Astrocyte of the hippocampus (primary cell): Measurements from ENCODE around the gene LTA.
A peak's percentile ranks its signal among the peaks of the same experiment; 100 is the strongest.
"Not testable (repeated sequence)": the region's sequence is repeated elsewhere in the genome, so short reads cannot be mapped to it uniquely, and the experiment has no call there.

Experiments
- DNase-seq: peaks from one replicate; pipeline ENCODE4 v3.0.0; 2011; ENCODE audit warnings: low read depth, low spot score

The LTA gene

DNA sequence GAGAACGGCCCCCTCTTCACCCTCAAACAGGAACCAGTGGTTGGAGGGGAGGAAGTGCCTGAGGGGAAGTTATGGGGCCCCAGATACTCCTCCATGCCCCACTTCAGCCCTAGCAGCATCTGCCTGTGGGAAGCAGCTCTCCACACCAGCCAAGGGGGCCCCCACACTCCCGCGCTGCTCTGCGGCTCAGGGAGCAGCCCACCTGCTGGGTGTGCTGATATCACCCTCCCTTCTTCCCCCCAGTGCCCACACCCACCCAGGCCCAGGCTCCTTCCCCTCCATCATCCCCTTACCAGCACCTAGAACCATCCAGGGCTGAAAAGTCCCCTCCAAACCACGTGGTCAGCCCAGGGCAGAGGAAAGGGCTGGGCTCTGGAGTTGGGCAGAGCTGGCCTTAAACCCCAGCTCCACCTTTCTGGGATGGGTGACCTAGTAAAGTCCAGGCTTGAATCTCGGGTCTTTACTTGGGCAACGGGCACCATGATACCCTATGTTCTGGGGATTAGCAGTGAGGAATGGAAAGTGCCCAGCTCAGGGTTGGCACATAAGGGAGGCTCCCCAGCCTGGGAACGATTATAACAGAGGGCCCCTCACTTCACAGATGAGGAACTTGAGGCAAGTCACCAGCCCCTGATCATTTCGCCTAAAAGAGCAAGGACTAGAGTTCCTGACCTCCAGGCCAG lies 14.7 kb downstream of the LTA start:
- no peak for DNase-seq

DNA sequence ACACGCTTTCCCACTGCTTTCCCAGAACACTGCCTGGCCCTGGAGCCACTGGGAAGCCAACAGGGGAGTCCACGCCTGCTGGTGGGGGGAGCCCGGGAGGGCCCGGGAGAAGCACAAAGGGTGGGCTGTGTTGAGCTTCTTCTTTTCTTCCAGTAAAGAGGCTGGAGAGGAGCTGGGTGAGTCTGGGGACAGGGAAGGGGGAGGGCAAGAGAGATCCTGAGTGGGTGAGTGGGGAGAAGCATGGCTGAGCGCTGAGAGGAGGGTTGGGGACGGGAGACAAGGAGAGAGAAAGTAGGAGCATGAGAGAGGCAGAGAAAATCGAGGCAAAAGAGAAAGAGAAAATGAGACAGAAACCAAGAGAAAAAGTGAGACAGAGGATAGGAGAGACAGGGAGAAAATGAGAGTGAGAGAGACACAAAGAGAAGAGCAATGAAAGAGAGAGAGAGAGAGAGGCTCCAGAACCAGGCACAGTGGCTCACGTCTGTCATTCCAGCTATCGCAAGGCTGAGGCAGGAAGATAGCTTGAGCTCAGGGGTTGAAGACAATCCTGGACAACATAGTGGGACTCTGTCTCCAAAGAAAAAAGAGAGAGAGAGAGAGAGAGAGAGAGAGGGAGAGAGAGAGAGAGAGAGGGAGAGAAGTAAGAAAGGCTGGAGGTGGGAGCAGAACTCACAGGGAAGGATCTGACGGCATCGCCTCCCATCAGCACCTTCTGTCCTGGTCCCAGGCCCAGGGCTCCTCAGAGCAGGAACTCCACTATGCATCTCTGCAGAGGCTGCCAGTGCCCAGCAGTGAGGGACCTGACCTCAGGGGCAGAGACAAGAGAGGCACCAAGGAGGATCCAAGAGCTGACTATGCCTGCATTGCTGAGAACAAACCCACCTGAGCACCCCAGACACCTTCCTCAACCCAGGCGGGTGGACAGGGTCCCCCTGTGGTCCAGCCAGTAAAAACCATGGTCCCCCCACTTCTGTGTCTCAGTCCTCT lies 16.0 kb downstream of the LTA start:
- no peak for DNase-seq

DNA sequence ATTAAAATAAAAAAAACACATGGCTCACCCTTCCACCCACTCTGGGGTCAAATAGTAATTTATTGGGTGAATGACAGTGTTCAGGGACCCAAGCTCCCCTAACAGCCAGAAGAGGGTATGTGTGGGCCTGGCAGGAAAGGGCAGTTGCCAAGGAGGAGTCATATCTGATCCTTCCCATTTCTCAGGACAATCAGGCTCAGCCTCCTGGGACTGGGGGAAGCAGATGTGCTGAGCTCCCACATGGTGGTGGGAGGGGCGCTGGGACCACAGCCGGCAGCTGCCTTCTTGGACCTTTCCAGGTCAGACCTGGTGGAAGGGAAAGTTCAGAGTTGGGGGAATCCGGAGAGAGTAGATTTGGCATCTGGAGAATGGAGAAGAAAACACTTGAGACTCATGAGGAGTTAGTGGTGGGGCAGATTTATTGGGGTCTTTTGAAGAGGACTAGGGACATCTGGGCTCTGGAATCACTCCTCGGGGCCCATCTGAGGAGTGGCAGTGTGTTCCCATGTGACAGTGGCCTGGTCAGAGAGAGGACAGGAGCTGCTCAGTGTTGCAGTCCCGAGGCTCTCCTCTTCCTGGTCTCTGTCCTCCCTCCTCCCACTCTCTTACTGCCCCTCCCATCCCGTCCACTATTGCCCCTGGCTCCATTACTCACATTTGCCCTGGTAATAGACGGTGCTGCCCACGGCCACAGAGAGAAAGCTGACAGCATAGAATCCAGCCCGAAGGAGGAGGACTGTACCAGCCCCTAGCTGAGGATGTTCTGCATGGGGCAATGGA lies 17.0 kb downstream of the LTA start:
- DNase-seq: no peak

DNA sequence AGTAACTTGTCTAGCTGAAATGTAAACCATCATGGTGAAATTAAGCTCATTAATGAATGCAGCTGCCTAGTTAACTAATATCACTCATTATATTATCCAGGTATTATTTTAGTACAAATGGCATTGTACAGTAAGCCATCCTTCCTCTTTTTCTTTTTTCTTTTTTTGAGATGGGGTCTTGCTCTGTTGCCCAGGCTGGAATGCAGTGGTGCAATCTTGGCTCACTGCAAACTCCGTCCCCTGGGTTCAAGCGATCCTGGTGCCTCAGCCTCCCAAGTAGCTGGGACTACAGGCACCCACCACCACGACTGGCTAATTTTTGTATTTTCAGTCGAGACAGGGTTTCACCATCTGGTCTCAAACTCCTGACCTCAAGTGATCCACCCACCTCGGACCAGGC lies 18.6 kb downstream of the LTA start:
- DNase-seq: not testable (repeated sequence)

DNA sequence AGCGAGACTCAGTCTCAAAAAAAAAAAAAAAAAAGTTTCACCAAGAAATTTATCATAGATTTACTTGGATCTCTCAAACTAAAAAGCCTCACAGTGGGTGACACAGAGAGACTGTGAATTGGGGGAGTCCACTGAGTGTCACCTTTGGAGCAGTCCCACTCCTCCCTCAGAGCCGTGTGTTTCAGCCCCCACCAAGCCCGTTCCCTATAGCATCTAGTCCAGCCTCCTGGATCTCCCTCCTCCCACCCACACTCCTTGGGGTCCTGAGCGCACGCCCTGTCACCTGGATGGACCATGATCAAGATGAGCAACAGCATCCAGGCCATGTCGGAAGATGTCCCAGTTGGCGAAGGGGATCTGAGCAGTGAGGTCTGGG lies 20.3 kb downstream of the LTA start:
- DNase-seq: no peak

DNA sequence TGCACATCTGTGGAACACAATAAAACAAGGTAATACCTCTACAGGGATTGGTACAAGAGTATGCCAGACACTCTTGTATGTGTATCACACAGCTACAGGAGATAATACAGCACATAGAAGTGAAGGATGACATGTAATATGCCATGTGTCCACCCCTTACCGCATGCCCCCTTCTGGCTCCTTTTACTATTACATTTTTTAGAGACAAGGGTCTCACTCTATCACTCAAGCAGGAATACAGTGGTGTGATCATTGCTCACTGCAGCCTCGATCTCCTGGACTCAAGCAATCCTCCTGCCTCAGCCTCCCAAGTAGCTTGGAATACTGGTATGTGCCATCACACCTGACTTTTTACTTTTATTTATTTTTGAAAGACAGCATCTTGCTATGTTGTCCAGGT lies 24.9 kb downstream of the LTA start:
- peak; percentile 27 for DNase-seq

DNA sequence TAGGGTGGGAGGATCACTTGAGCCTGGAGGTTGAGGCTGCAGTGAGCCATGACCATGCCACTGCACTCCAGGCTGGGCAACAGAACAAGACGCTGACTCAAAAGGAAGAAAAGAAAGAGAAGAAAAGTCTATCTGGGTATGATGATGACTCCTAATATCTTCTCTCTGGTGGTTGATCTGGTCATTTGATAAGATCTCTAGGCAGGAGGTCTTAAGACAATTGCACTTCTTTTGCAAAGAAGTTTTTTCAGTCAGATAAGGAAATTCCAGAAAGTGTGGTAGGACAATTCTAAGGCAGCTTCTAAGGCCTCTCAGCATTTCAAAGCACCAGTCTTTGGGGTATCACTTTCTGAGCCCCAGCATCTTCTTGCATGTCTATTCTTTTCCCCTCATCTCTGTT lies 35.2 kb downstream of the LTA start:
- no peak for DNase-seq

DNA sequence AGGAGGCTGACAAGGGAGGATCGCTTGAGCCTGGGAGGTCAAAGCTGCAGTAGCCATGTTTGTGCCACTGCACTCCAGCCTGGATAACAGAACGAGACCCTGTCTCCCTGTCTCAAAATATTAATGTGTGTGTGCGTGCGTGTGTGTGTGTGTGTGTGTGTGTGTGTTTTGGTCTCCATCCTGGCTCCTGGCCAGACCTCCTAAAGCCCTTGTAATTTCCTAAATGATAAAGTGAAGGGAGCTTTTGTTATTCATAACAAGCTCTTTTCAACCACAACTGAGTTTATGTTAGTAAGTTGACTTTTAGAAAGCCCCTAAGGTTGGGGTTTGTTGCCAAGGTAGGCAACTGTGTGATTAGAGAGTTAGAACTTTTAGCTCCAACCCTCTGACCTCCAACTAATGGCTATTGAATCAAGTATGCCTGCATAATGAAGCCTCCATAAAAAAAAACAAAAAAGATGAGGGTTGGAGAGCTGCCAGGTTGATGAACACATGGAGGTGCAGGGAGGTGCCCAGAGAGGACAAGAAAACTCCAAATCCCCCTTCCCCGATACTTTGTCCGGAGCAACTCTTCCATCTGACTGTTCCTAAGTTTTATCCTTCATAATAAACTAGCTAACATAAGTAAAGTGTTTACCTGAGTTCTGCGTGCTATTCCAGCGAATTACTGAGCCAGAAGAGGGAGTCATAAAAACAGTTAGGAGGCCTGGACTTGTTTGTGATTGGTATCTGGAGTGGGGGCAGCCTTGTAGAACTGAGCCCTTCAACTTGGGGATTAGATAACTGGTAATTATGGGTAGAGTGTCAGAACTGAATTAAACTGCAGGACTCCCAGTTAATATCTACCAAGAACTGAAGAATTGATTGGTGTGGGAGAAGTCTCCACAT lies 37.7 kb downstream of the LTA start:
- DNase-seq: no peak

DNA sequence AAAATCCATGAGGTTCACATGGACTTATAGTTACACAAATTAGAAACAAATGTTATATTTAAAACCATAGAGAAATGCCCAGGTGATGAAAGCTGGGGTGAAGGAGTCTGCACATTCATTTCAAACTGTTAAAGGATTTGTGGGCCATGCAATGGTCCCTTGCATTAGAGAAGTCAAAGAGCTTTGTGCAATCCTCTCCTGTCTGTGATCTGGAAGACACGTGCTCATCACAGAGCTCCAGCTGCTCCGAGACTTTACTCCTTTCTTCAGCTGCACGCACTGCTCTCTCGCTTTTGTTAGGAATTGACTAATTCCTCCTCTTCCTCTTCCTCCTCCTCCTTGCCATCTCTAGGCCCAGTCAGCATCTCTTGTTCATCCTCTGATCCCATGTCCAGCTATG lies 38.9 kb downstream of the LTA start:
- no peak for DNase-seq

DNA sequence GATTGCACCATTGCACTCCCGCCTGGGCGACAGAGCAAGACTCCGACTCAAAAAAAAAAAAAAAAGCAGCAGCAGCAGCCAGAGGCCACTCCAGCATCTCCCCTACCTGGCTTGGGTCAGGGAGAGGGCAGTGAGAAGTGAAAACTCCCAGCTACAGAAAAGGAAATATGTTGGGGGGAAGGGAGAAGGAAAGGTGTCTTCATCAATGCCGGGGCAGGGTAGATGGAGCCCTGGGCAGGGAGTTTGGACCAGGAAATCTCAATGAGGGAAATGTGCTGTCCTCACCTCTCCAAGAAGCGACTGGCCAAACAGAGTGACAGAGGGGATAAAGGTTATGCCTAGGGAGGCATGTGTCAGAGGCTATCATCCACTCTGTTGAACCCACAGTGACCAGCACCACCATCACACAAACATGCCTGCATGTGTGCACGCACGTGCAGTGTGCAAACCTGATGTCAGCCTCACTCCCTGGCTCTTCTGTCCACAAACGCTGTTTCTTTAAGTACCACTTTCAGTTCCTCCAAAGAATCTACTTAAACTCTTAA lies 42.1 kb downstream of the LTA start:
- DNase-seq: no peak

DNA sequence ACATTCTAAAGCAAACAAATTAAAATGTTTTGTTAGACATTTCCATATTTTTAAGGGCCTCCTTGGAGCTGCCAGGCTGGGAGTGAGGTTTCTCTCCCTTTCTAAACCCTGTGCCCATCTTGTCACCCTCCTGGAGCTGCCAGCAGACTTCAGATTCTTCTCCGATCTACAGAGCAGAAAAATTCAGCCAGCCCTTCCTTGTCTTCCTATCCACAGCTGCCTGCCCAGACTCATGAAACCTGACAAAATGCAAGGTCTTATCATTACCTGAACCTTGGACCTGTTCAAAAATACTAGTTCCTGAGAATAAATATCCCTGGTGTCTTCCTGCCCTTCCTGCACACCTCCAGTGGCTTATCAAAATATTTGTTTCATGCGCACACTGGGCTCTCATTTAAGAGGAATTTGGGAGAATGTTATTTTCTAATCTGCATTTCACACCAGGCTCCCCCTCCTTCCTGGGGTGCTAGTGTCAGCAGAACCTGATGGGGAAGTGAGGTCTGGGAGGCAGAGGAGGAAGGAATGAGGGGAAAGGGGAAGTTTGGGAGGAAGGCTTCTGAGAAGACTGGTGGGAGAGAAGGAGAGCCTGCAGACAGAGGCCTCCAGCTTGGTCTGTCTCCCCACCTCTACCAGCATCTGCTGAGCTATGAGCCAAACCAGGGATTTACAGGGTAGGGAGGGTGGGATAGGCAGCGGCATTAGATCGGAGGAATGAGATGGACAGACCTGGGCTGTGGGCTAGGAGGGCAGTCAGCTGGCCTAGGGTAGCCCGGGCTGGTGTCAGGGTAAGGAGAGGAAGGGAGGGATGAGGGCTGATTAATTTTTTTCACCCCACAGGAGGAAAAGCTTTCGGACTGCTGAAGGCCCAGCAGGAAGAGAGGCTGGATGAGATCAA lies 42.8 kb downstream of the LTA start, which contains the start of gene AIF1:
Gene AIF1 (plus strand): TSS at position 551 of the 895 bp plus-strand sequence. CDS start 96 bp downstream, at position 647.
- DNase-seq: no peak

DNA sequence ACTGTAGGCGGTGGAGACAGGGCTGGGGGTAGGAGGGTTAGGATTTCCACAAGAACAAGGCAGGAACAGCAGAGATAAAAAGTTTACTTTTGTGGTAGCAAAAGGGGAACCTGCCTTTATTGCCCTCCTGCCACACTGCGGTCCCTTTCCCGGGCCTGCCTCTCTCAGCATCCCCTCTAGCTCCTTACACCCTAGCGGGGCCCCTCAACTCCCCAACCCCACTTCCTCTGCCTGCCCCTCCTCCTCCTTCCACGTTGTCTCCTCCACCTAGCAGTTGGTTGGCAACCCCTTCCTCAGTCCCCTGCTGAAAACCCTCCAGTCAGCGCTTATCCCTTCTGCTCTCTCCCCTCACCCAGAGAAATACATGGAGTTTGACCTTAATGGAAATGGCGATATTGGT lies 43.7 kb downstream of the LTA start:
- DNase-seq: no peak

DNA sequence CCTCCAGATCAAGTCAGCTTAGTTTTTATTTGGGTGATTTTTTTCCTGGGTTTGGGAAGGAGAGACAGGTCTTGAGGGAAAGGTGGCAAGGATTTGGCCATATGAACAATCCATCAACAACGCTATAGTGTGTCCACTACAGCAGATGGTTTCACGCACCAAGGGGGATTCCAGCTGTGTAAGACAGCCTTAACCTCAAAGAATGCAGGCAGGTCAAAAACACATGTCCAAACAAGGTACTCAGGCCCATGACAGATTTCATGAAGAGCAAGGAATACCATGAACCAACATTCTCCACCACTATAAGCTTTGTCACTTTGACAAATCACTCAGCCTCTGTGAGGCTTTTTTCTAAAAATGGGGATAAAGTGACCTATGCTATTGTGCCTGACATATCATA lies 44.9 kb downstream of the LTA start:
- DNase-seq: no peak

DNA sequence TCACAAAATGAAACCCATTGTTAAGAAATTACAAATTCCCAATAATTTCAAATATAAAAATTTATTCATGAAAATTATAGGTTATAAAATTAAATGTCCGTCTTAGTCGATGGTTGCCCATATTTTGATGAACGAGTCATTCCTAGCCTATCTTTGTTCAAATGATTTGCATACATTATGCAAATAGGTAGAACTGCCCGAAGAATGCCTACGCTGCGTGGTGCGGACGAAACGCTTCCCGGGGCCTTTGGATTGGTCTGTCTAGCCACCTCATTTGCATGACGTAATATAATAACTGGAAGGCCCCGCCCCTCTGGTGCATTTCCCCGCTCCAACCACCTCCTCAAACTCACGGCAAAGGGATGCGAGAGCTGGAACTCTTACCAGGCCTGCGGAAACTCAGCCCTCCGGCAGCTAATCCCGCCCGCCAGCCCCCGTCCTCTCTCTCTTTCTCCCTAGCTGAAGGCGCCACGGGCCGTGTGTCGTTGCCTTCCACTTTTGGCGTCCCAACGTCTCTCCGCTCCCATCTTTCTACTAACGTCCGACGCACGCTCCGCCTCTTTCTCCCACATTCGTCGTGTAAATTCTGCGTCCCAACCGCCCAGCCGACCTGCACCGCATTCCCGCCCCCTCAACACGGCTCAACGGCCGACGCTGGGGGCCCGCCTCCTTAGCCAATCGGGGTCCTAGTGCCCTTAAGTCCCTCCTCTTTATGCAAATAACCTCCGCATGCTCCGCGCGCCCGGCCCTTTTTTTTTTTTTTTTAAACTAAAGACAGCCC lies 47.9 kb downstream of the LTA start:
- DNase-seq: peak; percentile 99

DNA sequence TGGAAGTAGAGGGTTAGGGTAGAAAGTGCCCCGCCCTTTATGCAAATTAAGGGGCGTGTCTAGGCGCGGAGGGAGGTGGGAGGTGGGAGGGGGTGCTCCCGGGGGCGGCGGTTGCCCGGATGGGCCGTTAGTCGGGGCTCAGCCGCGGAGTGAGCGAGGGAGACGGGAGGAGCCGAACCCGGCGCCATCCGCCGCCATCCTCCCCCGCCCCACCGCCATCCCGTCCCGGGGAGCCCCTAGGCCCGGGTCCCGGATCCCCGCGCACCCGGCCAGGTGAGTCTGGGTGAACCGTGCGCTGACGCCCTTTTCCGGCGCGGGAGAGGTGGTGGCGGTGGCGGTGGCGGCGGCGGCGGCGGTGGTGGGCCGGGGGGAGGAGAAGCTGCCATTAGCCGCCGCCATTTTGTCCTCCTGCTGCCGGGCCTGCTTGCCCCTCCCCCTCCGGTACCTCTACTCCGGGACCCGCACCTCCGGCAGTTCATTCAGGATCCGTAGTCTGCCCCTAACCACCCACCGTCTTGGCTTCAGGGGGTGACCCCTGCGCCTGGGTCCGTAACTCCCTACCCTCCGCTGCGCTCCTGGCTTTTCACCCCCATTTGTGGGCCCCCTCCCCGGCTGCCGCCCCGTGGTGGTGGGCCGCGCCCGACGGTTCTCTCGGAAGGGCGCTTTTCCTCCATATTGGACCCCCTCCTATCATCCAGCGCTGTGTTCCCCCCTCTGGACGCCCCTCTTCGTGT lies 48.7 kb downstream of the LTA start, which contains the start of gene PRRC2A:
Gene PRRC2A (plus strand): TSS at position 130 of the 734 bp plus-strand sequence. CDS start 2,075 bp downstream, outside the sequence.
- no peak for DNase-seq

DNA sequence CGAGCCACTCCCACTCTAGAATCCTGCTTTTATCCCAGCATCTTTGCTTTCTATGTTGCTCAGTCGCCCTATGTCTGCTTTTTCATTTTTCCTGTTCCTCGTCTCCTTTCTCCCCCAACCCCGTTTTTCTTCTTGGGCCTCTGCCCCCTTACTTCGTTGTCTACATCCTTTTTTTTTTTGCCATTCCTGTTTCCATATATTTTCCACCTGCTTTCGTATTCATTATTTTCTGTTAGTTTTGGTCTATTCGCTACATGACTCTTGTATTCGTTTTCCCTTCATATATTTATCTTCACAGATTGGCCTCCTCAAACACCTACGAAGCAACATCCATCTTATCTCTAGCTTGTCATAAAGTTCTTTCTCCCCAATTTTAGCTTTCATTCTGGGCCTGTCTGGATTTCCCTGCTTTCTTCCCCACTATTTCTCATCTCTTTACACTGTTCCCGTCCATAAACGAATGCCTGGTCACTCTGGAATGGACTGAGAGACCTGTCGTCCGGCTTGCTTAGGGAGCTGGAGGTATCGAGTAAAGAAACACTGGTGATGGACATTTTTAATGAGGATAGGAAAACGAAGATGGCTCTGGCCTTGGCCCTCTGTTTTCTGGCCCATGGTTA lies 49.3 kb downstream of the LTA start:
- peak; percentile 21 for DNase-seq

DNA sequence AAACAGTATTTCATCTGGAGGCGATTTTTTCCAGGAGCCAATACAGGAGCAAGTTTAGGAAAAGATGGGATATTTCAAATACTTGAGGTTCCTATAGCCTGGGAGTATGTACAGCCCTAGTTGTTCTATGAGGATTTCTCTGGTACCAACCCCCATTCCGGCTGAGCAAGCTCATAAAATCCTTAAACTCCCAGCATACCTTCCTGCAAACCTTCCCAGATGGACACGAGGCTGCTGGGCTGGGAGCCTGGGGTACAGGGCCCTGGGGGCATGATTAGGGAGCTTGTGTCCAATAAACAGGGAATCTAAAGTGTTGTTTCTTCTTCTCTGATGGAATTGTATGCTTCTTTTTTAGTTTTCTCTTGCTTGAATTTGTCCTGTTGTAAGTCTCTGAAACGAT lies 49.9 kb downstream of the LTA start:
- peak; percentile 44 for DNase-seq

DNA sequence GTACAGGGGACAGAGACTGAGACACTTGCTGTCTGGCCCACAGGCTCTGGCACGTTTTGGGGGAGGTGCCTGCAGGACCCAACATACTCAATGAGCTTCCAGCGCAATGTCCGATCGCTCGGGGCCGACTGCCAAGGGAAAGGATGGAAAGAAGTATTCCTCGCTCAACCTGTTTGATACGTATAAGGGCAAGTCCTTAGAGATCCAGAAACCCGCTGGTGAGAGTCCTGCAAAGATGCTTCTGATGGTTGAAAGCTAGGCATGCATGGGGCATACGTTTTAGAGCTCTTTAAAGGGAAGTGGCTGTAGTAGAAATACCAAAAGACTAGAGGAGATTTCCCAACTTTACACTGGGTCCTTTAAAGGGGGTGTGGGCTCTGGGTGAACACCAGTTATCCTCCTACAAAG lies 50.6 kb downstream of the LTA start:
- DNase-seq: peak; percentile 11
